Limb (tissue), 2 donors: ENCODE results near the gene ZNF710.
"Not testable (repeated sequence)": the region's sequence is repeated elsewhere in the genome, so short reads cannot be mapped to it uniquely, and the experiment has no call there.

Experiments
- DNase-seq, 2 donors: peaks; one replicate each; pipeline ENCODE4 v3.0.0-alpha.2; 2016; ENCODE audit errors: extremely low spot score in 2 of 2

The ZNF710 gene

GRCh38 chr15:90101969-90102890 is 101.1 kb downstream of the ZNF710 start, which contains the start of gene IDH2:
Gene IDH2 (minus strand): TSS chr15:90102468. CDS start chr15:90102390, 78 bp downstream.
- peak; percentile 78 to 88 for DNase-seq

GRCh38 chr15:90103701-90104329 is 102.7 kb downstream of the ZNF710 start:
- no peak for DNase-seq

- DNase-seq: no peak
Measured at GRCh38 chr15:90104551-90104950, 103.4 kb downstream of the ZNF710 start.

- no peak for DNase-seq
Measured at GRCh38 chr15:90105521-90105920, 104.4 kb downstream of the ZNF710 start.

- DNase-seq: no peak
Measured at GRCh38 chr15:90106522-90107117, 105.5 kb downstream of the ZNF710 start.

- not testable (repeated sequence) for DNase-seq
Measured at GRCh38 chr15:90108038-90108437, 106.9 kb downstream of the ZNF710 start.

GRCh38 chr15:90109163-90109751 is 108.1 kb downstream of the ZNF710 start:
- not testable (repeated sequence) for DNase-seq

- DNase-seq: no peak
Measured at GRCh38 chr15:90113166-90113565, 112.0 kb downstream of the ZNF710 start.

GRCh38 chr15:90114451-90114901 is 113.4 kb downstream of the ZNF710 start:
- no peak for DNase-seq

GRCh38 chr15:90115783-90116182 is 114.7 kb downstream of the ZNF710 start:
- DNase-seq: no peak

GRCh38 chr15:90119367-90119766 is 118.2 kb downstream of the ZNF710 start:
- DNase-seq: no peak

- no peak for DNase-seq
Measured at GRCh38 chr15:90121086-90121485, 120.0 kb downstream of the ZNF710 start.

- DNase-seq: no peak
Measured at GRCh38 chr15:90124507-90124906, 123.4 kb downstream of the ZNF710 start.

GRCh38 chr15:90126022-90126421 is 124.9 kb downstream of the ZNF710 start:
- DNase-seq: no peak

GRCh38 chr15:90126596-90127435 is 125.7 kb downstream of the ZNF710 start:
- no peak for DNase-seq

GRCh38 chr15:90130291-90130690 is 129.2 kb downstream of the ZNF710 start:
- DNase-seq: no peak
